HG03066 (cell line): ENCODE results near the gene PPT2.

Experiments used
- ATAC-seq: cut with Tn5 transposase; IDR thresholded peaks from one replicate; pipeline ENCODE4 v1.9.1; 2021; ENCODE audit warnings: low read depth; ENCODE audit not compliant: unreplicated experiment

PPT2 gene, protein sequence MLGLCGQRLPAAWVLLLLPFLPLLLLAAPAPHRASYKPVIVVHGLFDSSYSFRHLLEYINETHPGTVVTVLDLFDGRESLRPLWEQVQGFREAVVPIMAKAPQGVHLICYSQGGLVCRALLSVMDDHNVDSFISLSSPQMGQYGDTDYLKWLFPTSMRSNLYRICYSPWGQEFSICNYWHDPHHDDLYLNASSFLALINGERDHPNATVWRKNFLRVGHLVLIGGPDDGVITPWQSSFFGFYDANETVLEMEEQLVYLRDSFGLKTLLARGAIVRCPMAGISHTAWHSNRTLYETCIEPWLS

DNA sequence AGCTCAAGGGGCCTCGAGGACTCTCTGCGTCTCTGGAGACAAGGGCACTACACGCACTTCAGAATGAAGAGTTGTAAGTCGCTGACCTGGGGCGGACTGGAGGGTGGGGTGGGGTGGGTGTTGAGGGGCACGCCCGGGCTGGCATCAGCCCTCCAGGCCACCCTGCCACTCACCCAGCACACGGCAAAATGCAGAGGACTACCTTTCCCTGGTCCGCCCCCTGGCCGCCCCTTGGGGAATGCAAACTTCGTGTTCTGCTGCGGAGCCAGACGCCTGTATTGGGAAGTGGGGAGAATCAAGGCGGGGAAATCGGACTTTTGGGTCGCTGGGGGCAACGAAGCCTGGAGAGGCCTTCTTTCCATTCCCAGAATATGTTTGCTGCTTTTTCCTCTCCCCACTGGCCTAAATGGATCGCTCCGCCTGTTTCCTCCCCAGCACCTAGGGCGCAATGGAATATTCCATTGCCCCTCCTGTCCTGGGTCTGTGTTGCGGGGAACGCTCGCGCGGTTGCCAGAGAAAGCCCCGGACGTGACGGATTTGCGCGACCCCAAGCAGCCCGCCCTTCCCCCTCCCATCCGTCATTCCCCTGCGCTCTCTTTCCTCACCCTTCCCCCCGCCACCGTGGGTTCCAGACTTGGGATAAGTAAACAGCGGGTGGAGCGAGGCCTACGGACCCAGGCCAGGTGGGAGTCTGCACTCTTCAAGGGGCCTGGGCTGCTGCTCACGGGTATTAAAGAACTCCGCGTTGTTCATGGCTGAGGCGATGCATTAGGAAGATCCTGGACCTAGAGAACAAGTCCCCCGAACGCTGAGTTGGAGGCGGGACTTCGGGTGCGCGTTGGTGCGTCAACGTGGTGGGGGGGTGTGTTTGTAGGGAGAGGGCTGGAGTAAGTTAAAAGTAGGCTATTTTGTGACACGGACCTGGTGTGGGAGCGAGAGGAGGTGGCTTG, at the start of gene PPT2:
TSS of gene PPT2 (plus strand) at position 578 of the 950 bp plus-strand sequence. CDS start 454 bp downstream, outside the sequence.
- ATAC-seq: peak; percentile 30

DNA sequence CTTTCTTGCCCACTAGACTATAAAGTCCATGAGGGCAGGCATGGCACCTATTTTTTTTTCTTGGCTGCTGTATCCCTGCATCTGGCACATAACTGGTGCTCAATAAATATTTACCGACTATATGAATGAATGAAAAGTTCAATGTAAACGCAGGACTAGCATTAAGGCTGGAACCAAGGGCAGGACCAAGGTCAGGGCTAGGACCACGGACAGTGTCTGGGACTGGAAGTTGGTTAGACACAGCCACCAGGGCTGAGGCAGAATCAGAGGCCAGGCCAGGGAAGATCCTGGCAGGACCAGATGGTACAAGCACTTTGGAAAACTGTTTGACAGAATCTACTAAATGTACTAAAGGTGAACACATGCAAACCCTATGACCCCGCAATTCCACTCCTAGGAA, 48.5 kb upstream of the PPT2 start:
- ATAC-seq: no peak

DNA sequence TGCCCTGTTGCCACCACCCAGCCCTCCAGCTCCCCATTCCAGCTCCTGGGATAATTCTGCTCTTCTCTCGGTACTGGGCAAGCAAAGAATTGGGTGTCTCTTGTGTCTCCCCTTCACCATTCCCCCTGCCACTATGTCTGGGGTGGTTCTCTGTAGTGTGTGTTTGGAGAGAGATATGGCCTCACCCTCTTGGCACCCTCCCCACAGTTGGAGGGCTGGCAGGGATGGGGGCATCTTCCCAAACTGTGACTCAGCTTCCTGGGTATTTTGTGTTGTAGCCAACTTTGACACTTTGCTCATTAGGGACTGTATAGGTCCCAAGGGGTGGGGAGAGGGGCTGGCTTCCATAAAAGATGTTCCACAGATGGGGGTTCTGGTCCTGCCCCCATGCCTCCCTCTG, 46.5 kb upstream of the PPT2 start:
- no peak for ATAC-seq

- ATAC-seq: no peak
Measured at GRCh38 chr6:32108094-32108627, 45.8 kb upstream of the PPT2 start.

DNA sequence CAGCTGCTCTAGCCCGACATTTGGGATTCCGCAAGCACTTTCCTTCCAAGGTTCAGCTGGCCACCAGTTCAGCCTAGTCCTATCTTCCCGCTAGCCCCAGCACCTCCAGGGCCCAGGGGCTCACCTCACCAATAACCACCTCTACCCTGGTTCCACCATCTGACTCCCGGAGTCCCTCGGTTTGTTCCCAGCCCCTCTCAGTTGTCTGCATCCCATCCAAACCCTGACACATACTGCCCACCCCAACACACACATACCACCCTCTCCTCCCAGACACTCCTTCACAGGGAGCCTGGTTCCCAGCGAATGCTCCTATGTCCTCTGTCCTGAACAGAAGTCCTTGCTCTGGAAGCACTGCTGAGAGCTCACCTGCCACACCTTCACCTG, 45.2 kb upstream of the PPT2 start:
- no peak for ATAC-seq

DNA sequence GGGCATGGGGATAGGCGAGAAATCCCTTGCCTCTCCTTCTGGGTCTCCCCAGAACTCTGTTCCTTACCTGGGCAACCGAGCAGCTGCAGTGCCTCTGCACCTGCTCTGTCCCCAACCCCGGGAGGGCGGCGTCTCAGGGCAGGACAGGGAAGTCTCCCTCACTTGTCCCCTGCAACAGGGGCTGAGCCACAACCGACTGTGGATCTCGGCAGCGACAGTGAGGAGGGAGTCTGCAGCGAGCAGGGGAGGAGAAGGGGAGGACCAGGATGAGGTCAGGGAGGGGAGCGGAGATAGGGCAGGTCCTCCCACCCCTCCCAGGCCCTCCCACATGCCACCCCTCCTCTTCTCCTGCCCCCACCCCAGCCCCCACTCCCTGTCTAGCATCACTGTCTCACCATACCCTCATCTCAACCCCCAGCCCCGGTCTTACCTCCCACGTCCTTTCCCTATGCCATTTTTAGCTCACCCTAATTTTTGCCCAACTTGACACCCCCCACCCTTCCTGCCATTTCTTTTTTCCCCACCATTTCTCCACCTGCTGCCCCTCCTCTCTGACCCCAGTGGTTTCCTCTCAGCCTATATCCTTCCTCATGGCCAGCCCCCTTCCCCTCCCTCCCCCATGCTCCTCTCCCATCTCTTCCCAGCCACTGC, 44.7 kb upstream of the PPT2 start, which contains the start of gene TNXB:
TSS of gene TNXB (minus strand) at position 225 of the 651 bp plus-strand sequence. CDS start 11,140 bp downstream, outside the sequence.
- no peak for ATAC-seq

GRCh38 chr6:32109765-32110160, 44.2 kb upstream of the PPT2 start:
- no peak for ATAC-seq

DNA sequence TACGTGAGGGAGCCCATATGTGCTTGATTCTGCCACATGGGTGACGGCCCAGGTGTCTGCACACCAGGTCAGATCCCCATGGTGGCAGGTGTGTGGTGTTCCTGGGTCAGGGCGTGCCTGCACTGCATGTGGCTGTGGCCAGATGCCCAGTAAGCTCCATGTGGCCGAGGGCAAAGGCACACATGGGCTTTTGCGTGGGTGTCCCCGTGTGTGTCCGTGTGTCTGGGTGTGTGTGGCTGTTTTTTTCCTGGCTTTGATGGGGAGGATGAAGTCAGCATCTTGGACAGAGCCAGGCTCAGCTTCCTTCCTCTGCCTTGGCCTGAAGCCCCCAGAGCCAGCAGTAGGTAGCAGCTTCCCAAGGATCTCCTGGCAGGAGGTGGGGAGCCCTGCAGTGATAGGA, 43.3 kb upstream of the PPT2 start:
- no peak for ATAC-seq

DNA sequence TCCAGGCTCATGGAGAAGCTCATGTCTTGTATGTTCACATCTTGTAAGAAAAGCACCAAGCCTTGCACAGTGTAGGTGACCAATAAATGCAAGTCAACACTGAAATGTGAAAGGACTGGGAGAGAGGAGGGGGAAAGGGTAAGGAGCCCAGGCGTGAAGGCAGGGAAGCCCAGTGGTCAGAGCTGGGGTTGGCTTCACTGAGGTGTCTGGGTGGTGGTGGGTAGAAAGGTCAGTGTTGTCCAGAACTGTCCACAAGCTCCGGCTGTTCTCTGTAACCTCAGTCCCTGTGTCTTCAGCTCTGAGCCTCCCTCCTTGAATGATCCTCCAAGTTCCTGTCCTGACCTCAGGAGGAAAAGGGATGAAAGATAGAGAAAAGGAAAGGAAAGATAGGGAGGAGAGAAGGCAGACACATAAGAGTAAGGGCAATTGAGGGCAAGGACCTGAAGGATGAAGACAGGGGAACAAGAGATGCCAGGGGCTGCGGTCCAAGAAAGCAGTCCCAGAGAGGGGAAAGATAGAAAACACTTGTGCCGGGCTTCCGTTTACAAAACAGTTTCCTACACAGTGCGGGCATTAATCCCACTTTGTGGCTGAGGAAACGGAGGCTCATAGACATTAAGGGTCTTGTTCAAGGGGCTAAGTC, 42.4 kb upstream of the PPT2 start:
- ATAC-seq: no peak

DNA sequence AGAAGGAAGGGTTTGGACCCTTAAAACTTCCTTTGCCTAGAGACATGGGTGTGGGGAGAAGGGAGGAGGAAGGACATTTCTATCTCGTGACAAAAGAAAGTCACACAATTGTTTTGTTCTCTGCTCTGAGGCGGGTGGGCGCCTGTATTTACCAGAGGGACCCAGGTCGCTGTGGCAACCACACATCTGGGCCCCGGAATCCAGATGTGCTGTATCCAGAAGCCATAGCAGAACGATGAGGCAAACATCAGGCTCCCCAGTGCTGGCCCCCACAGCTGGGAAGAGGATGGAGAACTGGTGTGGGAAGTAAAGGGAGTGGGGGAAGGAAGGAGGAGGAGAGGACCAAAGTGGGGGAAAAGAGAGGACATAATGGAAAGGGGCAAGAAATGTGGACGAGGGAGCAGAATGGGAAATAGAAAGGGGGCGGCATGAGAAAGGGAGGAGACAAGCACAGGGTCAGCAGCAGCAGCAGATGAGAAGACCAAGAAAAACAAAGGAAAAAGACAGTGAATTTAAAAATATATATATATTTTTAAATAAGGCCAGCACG, 41.4 kb upstream of the PPT2 start:
- no peak for ATAC-seq

DNA sequence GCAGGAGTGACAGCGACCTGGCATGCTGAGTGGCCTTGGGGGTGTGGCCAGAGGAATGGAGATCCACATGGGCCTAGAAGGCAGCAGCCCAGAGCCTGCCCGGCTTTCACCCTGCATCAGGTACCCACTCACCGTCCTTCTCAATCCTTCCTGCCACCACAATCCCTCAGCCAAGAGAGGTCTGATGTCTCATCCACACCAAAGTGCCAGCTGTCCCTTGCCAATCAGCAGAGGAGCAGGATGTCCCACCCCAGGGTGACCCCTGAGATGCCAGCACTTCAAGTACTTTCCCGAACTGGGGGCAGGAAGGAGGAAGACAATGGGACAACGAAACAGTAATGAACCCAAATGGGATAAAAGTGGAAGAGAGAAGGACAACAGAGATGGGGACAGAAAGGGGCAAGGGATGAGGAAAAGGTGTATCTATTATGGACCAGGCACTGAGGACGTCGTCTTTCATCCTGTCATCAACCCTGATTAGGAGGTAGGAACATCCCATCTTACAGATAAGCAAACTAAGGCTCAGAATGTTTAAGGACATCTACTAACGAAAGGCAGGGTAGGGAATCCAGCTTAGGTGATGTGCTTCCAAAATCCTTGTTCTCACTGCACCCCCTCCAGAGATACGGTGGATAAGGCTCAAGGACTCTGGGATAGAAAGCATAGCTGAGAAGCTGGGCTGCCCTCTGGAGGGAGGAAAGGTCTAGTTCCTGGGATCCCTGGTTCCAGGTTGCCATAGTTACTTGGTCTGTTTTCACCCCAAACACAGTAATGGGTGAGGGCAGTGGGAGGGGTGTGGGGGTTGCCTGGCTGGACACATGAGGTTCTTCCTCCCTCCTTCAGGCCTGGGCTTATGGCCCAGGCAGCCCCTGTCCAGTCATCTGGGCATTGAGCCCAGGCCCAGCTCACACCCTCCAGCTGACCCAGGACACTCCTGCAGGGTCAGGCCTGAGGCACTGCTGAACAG, 40.3 kb upstream of the PPT2 start:
- no peak for ATAC-seq

GRCh38 chr6:32114796-32115195, 39.1 kb upstream of the PPT2 start:
- ATAC-seq: no peak

GRCh38 chr6:32115623-32116022, 38.3 kb upstream of the PPT2 start:
- ATAC-seq: no peak

- no peak for ATAC-seq
Measured at GRCh38 chr6:32116674-32117073, 37.3 kb upstream of the PPT2 start.

GRCh38 chr6:32117461-32117860, 36.5 kb upstream of the PPT2 start:
- ATAC-seq: no peak

DNA sequence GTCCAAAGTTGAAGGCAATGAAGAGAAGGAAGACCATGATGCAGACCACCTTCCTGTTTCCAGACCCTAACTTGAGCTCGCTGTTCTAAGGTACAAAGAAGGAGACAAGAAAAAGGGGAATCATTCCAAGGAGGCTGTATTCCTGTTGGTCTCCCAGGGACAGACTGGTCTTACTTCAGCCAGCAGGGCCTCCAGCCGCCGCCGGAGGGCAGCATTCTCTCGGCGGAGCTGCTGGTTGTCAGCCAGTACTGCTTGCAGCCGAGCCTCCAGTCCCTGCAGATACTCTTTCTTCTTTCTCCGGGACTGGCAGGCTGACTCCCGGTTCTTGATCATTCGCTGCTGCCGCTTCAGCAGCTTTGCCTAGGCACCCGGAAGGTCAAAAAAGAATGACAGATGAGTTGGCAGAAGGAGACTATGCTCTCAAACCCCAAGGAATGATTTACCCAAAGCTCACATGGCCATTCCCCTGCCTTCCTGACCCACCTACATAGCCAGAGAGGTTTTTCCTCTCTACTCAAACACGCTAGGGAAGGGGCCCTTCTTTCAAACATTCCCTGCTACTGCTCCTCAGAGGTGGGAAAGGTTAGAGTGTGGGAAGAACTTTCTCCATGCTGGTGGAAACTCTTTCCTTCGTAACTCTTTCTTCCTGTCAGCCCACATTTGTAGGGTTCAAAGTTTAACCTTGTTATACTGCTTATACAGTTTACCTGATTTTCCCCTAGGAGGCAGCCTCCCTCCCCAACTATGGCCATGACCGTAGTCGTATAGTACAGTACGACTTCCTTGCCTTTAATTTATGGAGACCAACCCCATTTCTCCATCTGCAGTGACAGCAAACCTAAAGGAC, 34.9 kb upstream of the PPT2 start:
- no peak for ATAC-seq

DNA sequence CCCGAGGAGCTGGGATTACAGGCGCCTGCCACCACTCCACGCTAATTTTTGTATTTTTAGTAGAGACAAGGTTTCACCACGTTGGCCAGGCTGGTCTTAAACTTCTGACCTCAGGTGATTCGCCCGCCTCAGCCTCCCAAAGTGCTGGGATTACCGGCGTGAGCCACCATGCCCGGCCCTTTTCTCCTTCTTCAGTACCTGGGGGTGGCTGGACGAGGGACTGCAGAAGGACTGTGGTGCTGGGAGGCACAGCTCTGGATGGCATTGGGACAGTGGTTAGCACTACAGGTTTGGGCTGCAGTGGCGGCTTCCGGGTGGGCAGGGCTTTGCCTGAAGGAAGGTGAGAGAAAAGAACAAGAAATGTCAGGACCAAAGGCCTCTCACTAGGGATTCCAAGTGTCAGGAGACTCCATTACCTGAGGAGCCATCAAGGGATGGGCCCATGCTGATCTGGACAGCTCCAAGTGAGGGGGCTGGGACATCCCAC, 33.3 kb upstream of the PPT2 start:
- ATAC-seq: no peak

GRCh38 chr6:32123681-32124080, 30.3 kb upstream of the PPT2 start:
- ATAC-seq: no peak
